ENCODE measurements around the gene PPM1H. TPM values are rescaled to one million over a fixed set of nuclear protein-coding genes. Genes with fewer than 3 reads are reported as not detected.

The PPM1H gene
- total and polyA plus RNA-seq, 2 donors (not counting 1 experiment from before 2014, with no cell fraction given) = 0.01 TPM; not detected in 1

- peaks cover under 1% of the 10 kb centered on the region for H3K9me3 Mint-ChIP-seq (ENCODE audit: insufficient read depth)
- H3K4me3 Mint-ChIP-seq = no peak overlapping the region
- intact Hi-C loops (cut with micrococcal nuclease) = no loop called here
- ChIA-PET POLR2A (no interaction called here), CTCF (no interaction called here)
- no peak overlapping the region for H3K27ac Mint-ChIP-seq
- Histone ChIP-seq H3K36me3 (replicated peaks in 1 of 2; ENCODE audit: control extremely low read depth in 1 of 2, control insufficient read depth in 1 of 2, extremely low read depth in 1 of 2, insufficient read depth in 2 of 2, low read length in 1 of 2) (no peaks in the 10 kb centered on the region), H3K27ac (ENCODE audit: low read length in 2 of 2) (no peak overlapping the region), H3K79me2 (ENCODE audit: control insufficient read depth, insufficient read depth, low read length) (no peaks in the 10 kb centered on the region), H3K9ac (ENCODE audit: low read length) (no peak overlapping the region), H3K4me1 (ENCODE audit: control insufficient read depth in 2 of 2, insufficient read depth in 2 of 2, low read length in 2 of 2) (no peaks in the 10 kb centered on the region), H3K9me3 (ENCODE audit: control extremely low read depth in 1 of 3, control insufficient read depth in 2 of 3, insufficient read depth in 1 of 3, low read length in 2 of 3) (no peaks in the 10 kb centered on the region), H3K4me3 (ENCODE audit: control extremely low read depth in 1 of 5, extremely low read depth in 1 of 5, insufficient read depth in 1 of 5, low read depth in 2 of 5, low read length in 4 of 5) (no peak overlapping the region), H3K27me3 (replicated peaks in 1 of 4; ENCODE audit: control extremely low read depth in 1 of 4, control insufficient read depth in 3 of 4, insufficient read depth in 4 of 4, low read length in 3 of 4) (no peaks in the 10 kb centered on the region), H4K20me1 (ENCODE audit: control insufficient read depth, insufficient read depth, low read length, poor library complexity, severe bottlenecking) (no peaks in the 10 kb centered on the region), H3K4me2 (replicated peaks; ENCODE audit: low read depth, low read length, poor library complexity, severe bottlenecking) (no peak overlapping the region), H2AFZ (ENCODE audit: insufficient read depth, low read depth, low read length, poor library complexity, severe bottlenecking) (no peak overlapping the region)
- DNase-seq (no peak), ATAC-seq (ENCODE audit: low read depth) (no peak)
- peaks cover 8% of the 10 kb centered on the region for H3K27me3 Mint-ChIP-seq
- TF ChIP-seq, protein P1, sequence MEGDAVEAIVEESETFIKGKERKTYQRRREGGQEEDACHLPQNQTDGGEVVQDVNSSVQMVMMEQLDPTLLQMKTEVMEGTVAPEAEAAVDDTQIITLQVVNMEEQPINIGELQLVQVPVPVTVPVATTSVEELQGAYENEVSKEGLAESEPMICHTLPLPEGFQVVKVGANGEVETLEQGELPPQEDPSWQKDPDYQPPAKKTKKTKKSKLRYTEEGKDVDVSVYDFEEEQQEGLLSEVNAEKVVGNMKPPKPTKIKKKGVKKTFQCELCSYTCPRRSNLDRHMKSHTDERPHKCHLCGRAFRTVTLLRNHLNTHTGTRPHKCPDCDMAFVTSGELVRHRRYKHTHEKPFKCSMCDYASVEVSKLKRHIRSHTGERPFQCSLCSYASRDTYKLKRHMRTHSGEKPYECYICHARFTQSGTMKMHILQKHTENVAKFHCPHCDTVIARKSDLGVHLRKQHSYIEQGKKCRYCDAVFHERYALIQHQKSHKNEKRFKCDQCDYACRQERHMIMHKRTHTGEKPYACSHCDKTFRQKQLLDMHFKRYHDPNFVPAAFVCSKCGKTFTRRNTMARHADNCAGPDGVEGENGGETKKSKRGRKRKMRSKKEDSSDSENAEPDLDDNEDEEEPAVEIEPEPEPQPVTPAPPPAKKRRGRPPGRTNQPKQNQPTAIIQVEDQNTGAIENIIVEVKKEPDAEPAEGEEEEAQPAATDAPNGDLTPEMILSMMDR (IDR thresholded peaks at IDR 0.05) = no peak
- TF ChIP-seq EZH2 (IDR thresholded peaks at IDR 0.05; ENCODE audit: borderline replicate concordance, insufficient read depth, low read depth, low read length, poor library complexity, severe bottlenecking) = no peak
- H3K4me1 Mint-ChIP-seq = no peaks in the 10 kb centered on the region
- WGBS (ENCODE audit: insufficient coverage) = 83% methylated on average over 3 of the region's 4 CpGs
Observed at GRCh38 chr12:62865937-62866336, 69.0 kb downstream of the PPM1H start.

- Histone ChIP-seq H3K27ac (ENCODE audit: low read length in 2 of 2) (no peak overlapping the region), H3K79me2 (ENCODE audit: control insufficient read depth, insufficient read depth, low read length) (no peaks in the 10 kb centered on the region)
- 82% methylated on average over 2 of the region's 2 CpGs for WGBS (ENCODE audit: insufficient coverage)
Observed at GRCh38 chr12:62865065-62865464, 69.9 kb downstream of the PPM1H start.

More at GRCh38 chr12:62865065-62865464, 69.9 kb downstream of the PPM1H start:
- H3K4me3 ChIP-seq (ENCODE audit: control extremely low read depth in 1 of 5, extremely low read depth in 1 of 5, insufficient read depth in 1 of 5, low read depth in 2 of 5, low read length in 4 of 5) = no peak overlapping the region
- H2AFZ ChIP-seq (ENCODE audit: insufficient read depth, low read depth, low read length, poor library complexity, severe bottlenecking) = no peak overlapping the region
- H3K9me3 Mint-ChIP-seq (ENCODE audit: insufficient read depth) = no peaks in the 10 kb centered on the region
- no peak overlapping the region for H3K9ac ChIP-seq (ENCODE audit: low read length)
- no peak overlapping the region for H3K27ac Mint-ChIP-seq
- intact Hi-C loops (cut with micrococcal nuclease) = no loop called here
- ATAC-seq (ENCODE audit: low read depth) (no peak), DNase-seq (no peak)
- CTCF ChIA-PET = no interaction called here
- H3K4me1 ChIP-seq (ENCODE audit: control insufficient read depth in 2 of 2, insufficient read depth in 2 of 2, low read length in 2 of 2) = no peaks in the 10 kb centered on the region
- no peaks in the 10 kb centered on the region for H3K36me3 ChIP-seq (replicated peaks in 1 of 2; ENCODE audit: control extremely low read depth in 1 of 2, control insufficient read depth in 1 of 2, extremely low read depth in 1 of 2, insufficient read depth in 2 of 2, low read length in 1 of 2)
- no peak overlapping the region for H3K4me3 Mint-ChIP-seq
- POLR2A ChIA-PET = no interaction called here
- H3K27me3 Mint-ChIP-seq = peaks cover 4% of the 10 kb centered on the region
- TF ChIP-seq EZH2 (IDR thresholded peaks at IDR 0.05; ENCODE audit: borderline replicate concordance, insufficient read depth, low read depth, low read length, poor library complexity, severe bottlenecking) = no peak
- TF ChIP-seq, protein P1 (IDR thresholded peaks at IDR 0.05) = no peak
- no peaks in the 10 kb centered on the region for H4K20me1 ChIP-seq (ENCODE audit: control insufficient read depth, insufficient read depth, low read length, poor library complexity, severe bottlenecking)
- H3K4me2 ChIP-seq (replicated peaks; ENCODE audit: low read depth, low read length, poor library complexity, severe bottlenecking) = no peak overlapping the region
- no peaks in the 10 kb centered on the region for H3K27me3 ChIP-seq (replicated peaks in 1 of 4; ENCODE audit: control extremely low read depth in 1 of 4, control insufficient read depth in 3 of 4, insufficient read depth in 4 of 4, low read length in 3 of 4)
- no peaks in the 10 kb centered on the region for H3K9me3 ChIP-seq (ENCODE audit: control extremely low read depth in 1 of 3, control insufficient read depth in 2 of 3, insufficient read depth in 1 of 3, low read length in 2 of 3)
- no peaks in the 10 kb centered on the region for H3K4me1 Mint-ChIP-seq

All from B cell (primary cell).